ENCODE measurements around the gene SLC9A8.

DNA sequence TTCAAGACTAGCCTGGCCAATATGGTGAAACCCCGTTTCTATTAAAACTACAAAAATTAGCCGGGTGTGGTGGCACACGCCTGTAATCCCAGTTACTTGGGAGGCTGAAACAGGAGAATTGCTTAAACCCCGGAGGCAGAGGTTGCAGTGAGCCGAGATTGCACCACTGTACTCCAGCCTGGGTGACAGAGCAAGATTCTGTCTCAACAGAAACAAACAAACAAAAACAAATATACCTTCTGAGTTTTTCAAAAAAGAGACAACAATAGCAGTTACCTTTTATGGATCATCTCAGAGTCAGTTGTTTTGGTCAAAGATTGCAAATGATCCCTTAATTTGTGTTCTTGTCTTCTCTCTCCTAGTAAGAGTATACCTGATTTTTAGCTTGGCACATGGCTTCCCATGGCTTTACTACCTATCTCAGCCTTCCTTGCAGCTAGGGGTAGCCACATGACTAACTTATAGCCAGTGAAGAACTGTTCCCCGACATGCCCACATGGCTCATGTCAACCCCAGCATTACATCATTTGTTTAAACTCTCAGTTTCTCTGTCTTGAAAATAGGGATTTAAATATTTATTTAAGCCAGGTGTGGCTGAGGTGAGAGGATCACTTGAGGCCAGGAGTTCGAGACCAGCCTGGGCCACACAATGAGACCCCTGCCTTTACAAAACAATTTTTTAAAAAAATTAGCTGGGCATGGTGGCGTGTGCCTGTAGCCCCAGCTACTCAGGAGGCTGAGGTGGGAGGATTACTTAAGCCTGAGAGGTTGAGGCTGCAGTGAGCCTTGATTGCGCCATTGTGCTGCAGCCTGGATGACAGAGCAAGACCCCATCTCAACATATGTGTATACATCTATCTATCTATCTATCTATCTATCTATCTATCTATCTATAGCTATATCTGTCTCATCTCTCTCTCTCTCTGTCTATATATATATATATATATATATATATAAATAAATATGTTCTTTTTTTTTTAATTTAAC is 25.0 kb upstream of the SLC9A8 start:
- TF ChIP-seq, protein P1, sequence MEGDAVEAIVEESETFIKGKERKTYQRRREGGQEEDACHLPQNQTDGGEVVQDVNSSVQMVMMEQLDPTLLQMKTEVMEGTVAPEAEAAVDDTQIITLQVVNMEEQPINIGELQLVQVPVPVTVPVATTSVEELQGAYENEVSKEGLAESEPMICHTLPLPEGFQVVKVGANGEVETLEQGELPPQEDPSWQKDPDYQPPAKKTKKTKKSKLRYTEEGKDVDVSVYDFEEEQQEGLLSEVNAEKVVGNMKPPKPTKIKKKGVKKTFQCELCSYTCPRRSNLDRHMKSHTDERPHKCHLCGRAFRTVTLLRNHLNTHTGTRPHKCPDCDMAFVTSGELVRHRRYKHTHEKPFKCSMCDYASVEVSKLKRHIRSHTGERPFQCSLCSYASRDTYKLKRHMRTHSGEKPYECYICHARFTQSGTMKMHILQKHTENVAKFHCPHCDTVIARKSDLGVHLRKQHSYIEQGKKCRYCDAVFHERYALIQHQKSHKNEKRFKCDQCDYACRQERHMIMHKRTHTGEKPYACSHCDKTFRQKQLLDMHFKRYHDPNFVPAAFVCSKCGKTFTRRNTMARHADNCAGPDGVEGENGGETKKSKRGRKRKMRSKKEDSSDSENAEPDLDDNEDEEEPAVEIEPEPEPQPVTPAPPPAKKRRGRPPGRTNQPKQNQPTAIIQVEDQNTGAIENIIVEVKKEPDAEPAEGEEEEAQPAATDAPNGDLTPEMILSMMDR (IDR thresholded peaks at IDR 0.05) = no peak
- TF ChIP-seq, protein P2, sequence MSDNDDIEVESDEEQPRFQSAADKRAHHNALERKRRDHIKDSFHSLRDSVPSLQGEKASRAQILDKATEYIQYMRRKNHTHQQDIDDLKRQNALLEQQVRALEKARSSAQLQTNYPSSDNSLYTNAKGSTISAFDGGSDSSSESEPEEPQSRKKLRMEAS (IDR thresholded peaks at IDR 0.05) = no peak
- TF ChIP-seq POLR2A (IDR thresholded peaks at IDR 0.05; ENCODE audit: low read length) (no peak), EP300 (IDR thresholded peaks at IDR 0.05) (no peak)
